ENCODE results near the gene CACTIN. TPM values are rescaled to one million over a fixed set of nuclear protein-coding genes. Genes with fewer than 3 reads are reported as not detected.

Gene CACTIN
- total RNA-seq, 2 experiments from 2014 or later: 25.8 to 25.9 TPM

DNA sequence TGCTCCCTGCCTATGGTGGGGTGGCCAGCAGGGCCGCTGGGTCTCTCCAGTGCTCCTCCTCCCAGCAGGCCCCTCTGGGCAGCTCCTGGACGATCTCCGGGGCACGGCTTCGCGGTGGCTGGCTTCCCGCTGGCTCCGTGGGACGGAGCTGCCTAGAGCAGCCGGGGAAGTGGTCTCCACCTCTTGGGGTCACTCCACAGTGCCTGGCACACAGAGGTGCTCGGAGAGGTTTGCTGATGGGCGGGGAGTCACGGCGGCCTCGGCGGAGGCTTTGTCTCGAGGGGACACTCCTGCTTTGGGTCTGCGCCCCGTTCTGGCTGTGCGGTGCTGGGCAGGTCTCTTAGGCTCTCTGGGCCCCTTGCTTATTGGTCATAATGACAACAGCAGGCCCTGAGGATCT, 9.9 kb upstream of the CACTIN start:
- Mint-ChIP-seq H3K9me3 (no peaks in the 10 kb centered on the region), H3K27ac (no peak overlapping the region), H3K4me3 (no peak overlapping the region), H3K27me3 (no peaks in the 10 kb centered on the region), H3K36me3 (ENCODE audit: low read depth) (peaks cover 20% of the 10 kb centered on the region), H3K4me1 (ENCODE audit: low read depth) (no peaks in the 10 kb centered on the region)
- intact Hi-C loops (cut with DNase I, micrococcal nuclease): no loop called here
- Histone ChIP-seq H3K9me3 (ENCODE audit: control insufficient read depth in 1 of 2, insufficient read depth in 1 of 2, low read length in 2 of 2) (no peaks in the 10 kb centered on the region), H3K36me3 (ENCODE audit: insufficient read depth, low read length) (peaks cover 14% of the 10 kb centered on the region), H3K4me3 (ENCODE audit: low read length) (no peak overlapping the region), H3K4me1 (ENCODE audit: insufficient read depth, low read length) (no peaks in the 10 kb centered on the region), H3K27me3 (ENCODE audit: control insufficient read depth in 1 of 2, insufficient read depth in 2 of 2, low read length in 2 of 2) (no peaks in the 10 kb centered on the region), H3K27ac (ENCODE audit: low read depth in 1 of 2, low read length in 2 of 2) (no peak overlapping the region)
- ChIA-PET CTCF (no interaction called here), POLR2A (no interaction called here)
- DNase-seq (no peak), ATAC-seq (ENCODE audit: poor library complexity) (no peak)
- TF ChIP-seq, protein P1, sequence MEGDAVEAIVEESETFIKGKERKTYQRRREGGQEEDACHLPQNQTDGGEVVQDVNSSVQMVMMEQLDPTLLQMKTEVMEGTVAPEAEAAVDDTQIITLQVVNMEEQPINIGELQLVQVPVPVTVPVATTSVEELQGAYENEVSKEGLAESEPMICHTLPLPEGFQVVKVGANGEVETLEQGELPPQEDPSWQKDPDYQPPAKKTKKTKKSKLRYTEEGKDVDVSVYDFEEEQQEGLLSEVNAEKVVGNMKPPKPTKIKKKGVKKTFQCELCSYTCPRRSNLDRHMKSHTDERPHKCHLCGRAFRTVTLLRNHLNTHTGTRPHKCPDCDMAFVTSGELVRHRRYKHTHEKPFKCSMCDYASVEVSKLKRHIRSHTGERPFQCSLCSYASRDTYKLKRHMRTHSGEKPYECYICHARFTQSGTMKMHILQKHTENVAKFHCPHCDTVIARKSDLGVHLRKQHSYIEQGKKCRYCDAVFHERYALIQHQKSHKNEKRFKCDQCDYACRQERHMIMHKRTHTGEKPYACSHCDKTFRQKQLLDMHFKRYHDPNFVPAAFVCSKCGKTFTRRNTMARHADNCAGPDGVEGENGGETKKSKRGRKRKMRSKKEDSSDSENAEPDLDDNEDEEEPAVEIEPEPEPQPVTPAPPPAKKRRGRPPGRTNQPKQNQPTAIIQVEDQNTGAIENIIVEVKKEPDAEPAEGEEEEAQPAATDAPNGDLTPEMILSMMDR (IDR thresholded peaks at IDR 0.05): no peak

DNA sequence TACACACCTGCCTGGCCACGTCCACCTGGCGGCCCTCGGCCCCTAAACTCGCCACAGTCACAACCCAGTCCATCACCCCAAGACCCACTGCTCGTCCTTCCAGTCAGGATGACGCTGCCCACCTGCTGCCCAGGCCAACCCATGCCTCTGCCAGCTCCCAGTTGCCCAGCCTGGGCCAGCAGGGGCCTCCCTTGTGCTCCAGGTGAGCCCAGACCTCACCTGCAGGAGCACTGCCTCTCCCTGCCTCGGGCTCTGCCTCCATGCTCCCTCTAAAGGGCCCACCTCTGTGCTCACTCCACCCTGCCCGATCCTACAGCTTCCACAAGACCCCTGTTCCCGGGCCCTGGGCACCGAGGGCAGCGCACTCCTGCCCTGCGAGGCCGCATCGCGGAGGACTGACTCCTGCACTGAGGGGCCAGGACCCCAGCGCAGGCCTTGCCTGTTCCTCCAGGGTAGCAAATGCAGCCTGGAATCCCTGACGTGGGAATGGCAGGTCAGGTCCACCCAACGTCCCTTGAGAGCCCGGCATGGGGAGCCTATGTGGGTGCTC, 8.0 kb upstream of the CACTIN start:
- Mint-ChIP-seq H3K9me3 (no peaks in the 10 kb centered on the region), H3K27ac (no peak overlapping the region), H3K4me1 (ENCODE audit: low read depth) (no peaks in the 10 kb centered on the region), H3K27me3 (no peaks in the 10 kb centered on the region), H3K36me3 (ENCODE audit: low read depth) (peaks cover 13% of the 10 kb centered on the region), H3K4me3 (no peak overlapping the region)
- Histone ChIP-seq H3K27ac (ENCODE audit: low read depth in 1 of 2, low read length in 2 of 2) (no peak overlapping the region), H3K36me3 (ENCODE audit: insufficient read depth, low read length) (peaks cover 13% of the 10 kb centered on the region), H3K4me1 (ENCODE audit: insufficient read depth, low read length) (no peaks in the 10 kb centered on the region), H3K9me3 (ENCODE audit: control insufficient read depth in 1 of 2, insufficient read depth in 1 of 2, low read length in 2 of 2) (no peaks in the 10 kb centered on the region), H3K4me3 (ENCODE audit: low read length) (no peak overlapping the region), H3K27me3 (ENCODE audit: control insufficient read depth in 1 of 2, insufficient read depth in 2 of 2, low read length in 2 of 2) (no peaks in the 10 kb centered on the region)
- CTCF ChIA-PET: no interaction called here
- DNase-seq (no peak), ATAC-seq (ENCODE audit: poor library complexity) (no peak)
- POLR2A ChIA-PET: no interaction called here
- intact Hi-C loops (cut with DNase I, micrococcal nuclease): no loop called here
- TF ChIP-seq, protein P1 (IDR thresholded peaks at IDR 0.05): no peak

DNA sequence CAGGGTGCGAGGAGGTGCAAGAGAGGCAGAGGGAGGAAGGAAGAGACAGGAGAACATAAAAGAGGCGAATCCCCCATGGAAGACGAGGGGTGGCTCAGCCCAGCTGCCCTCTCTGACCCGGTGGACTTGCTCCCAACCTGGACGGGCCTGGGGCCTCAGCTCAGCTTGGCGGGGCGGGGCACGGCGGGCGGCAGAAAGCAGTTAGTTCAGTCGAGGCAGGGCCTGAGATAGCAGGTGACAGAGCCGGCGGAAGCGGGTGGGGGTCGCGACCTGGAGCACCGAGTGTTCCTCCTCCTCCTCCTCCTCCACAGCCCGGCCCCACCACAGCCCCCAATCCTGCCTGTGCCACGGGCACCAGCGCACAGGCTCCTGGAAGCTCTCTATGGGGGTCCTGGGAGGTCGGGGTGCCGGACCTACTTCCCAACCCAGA, 7.0 kb upstream of the CACTIN start:
- H3K27ac Mint-ChIP-seq: no peak overlapping the region
- CTCF ChIA-PET: no interaction called here
- H3K9me3 Mint-ChIP-seq: no peaks in the 10 kb centered on the region
- Histone ChIP-seq H3K36me3 (ENCODE audit: insufficient read depth, low read length) (peaks cover 11% of the 10 kb centered on the region), H3K4me1 (ENCODE audit: insufficient read depth, low read length) (no peaks in the 10 kb centered on the region), H3K9me3 (ENCODE audit: control insufficient read depth in 1 of 2, insufficient read depth in 1 of 2, low read length in 2 of 2) (no peaks in the 10 kb centered on the region), H3K27me3 (ENCODE audit: control insufficient read depth in 1 of 2, insufficient read depth in 2 of 2, low read length in 2 of 2) (no peaks in the 10 kb centered on the region), H3K27ac (ENCODE audit: low read depth in 1 of 2, low read length in 2 of 2) (no peak overlapping the region), H3K4me3 (ENCODE audit: low read length) (no peak overlapping the region)
- H3K4me3 Mint-ChIP-seq: no peak overlapping the region
- intact Hi-C loops (cut with DNase I, micrococcal nuclease): no loop called here
- H3K36me3 Mint-ChIP-seq (ENCODE audit: low read depth): peaks cover 7% of the 10 kb centered on the region
- POLR2A ChIA-PET: no interaction called here
- TF ChIP-seq, protein P1 (IDR thresholded peaks at IDR 0.05): no peak
- H3K4me1 Mint-ChIP-seq (ENCODE audit: low read depth): no peaks in the 10 kb centered on the region
- DNase-seq (no peak), ATAC-seq (ENCODE audit: poor library complexity) (no peak)
- no peaks in the 10 kb centered on the region for H3K27me3 Mint-ChIP-seq
